Astrocyte of the spinal cord (primary cell): ENCODE data around the gene NPL.
A peak's percentile ranks its signal among the peaks of the same experiment; 100 is the strongest.

Experiments
- DNase-seq: peaks from one replicate; pipeline ENCODE4 v3.0.0; 2011; ENCODE audit warnings: low read depth, low spot score
- H3K4me3 ChIP-seq: 2 replicates; pipeline ENCODE4 v1.5.1; 2011; ENCODE audit warnings: low read depth, mild to moderate bottlenecking, low read length, moderate library complexity
- CTCF ChIP-seq: IDR thresholded peaks from 2 replicates; pipeline ENCODE4 v1.5.1; 2012; ENCODE audit warnings: low read depth, mild to moderate bottlenecking, low read length, inconsistent platforms
- in situ Hi-C: cut with HindIII; loops from 2 replicates; pipeline ENCODE4 v1.10.0; 2017; ENCODE audit warnings: low sequenced_read_pairs

The NPL gene

GRCh38 chr1:182809414-182809957, 19.9 kb downstream of the NPL start:
- H3K4me3 ChIP-seq = no peak overlapping the region
- no peak for TF ChIP-seq CTCF
- in situ Hi-C loops = no loop called here
- no peak for DNase-seq

- no peak for DNase-seq
- TF ChIP-seq CTCF = peak; percentile 10
- H3K4me3 ChIP-seq = no peak overlapping the region
- in situ Hi-C loops = no loop called here
Measured at GRCh38 chr1:182811975-182812722, 22.6 kb downstream of the NPL start.

GRCh38 chr1:182816863-182817262, 27.3 kb downstream of the NPL start:
- in situ Hi-C loops = no loop called here
- no peak for DNase-seq
- no peak for TF ChIP-seq CTCF
- no peak overlapping the region for H3K4me3 ChIP-seq

GRCh38 chr1:182817802-182818201, 28.2 kb downstream of the NPL start:
- no peak overlapping the region for H3K4me3 ChIP-seq
- no peak for DNase-seq
- no peak for TF ChIP-seq CTCF
- in situ Hi-C loops = no loop called here

- no peak for TF ChIP-seq CTCF
- DNase-seq = no peak
- no peak overlapping the region for H3K4me3 ChIP-seq
- in situ Hi-C loops = no loop called here
Measured at GRCh38 chr1:182823220-182823619, 33.6 kb downstream of the NPL start.

GRCh38 chr1:182826892-182827291, 37.3 kb downstream of the NPL start:
- in situ Hi-C loops = no loop called here
- DNase-seq = no peak
- H3K4me3 ChIP-seq = no peak overlapping the region
- no peak for TF ChIP-seq CTCF
